ENCODE data around the gene GHRH.

The GHRH gene

DNA sequence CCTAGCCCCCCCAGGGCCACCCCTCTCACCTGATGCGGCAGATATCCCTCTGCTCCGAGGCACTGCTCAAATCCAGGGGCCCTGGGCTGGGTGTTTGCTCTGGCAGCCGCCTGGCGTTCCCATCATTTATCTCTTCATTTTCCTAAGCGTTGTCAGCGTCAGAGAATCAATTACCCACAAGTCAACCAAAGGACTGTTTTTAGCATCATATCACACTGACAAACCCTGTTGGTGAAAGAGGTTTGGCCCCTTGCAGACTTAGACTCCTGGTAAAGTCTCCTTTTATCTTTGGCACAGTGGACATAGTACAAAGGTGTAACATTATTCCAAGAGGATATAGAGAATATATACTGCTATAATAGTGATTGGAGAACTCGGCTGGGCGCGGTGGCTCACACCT, at the start of gene GHRH:
Gene GHRH, minus strand, starts transcription at position 101 of the 400 bp plus-strand sequence. CDS start 4,925 bp downstream, outside the sequence.
- no peak for DNase-seq (ENCODE audit: low spot score)

DNA sequence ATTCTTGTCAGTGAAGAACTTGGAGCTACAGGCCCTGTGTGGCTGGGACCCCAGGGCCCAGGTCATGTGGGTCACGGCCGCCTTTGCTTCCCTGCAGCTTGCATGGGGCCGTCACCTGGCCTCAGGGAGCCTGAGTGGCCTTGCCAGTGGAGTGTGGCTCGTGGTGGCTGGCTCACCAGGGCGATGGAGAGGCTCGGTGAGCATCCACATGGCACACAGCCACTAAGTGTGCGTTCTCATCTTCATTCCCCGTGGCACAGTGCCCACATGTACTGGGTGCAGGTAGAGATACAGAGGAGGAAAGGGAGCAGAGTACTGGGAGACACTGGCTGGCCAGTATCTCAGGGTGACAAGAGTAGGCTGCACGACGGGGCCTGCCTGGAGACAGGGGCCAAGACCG, 49.3 kb upstream of the GHRH start:
- DNase-seq (ENCODE audit: low spot score): no peak

DNA sequence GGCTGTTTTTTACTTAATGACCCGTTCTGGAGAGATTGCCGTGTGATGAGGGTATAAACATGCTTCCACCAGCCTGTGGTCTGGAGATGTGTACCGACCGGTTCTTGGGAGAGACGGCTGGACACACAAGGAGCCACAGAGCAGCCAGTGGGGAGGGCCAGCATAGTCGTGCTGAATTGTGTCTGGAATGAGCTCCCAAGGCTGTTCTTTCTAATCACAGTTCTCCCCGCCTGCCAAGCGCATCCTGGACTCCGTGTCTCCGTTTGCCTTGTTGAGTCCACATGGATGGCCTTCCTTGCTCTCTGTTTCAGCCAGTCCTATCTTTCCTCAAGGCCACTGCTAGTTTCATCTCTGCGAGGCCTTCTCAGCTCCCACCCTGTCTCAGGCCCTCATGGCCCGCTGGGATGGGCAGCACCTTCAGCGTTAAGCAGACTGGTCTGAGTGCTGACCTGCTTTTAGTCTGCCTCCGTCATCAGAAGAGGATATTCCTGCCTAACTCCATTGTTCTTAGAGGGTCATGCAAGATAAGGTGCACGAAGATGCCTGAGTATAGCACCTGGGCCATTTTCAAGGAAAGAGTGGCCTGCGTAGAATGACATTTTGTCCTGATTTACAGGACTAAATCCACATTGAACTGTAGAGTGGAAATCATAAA, 48.4 kb upstream of the GHRH start:
- DNase-seq (ENCODE audit: low spot score): no peak

GRCh38 chr20:37309290-37309689, 47.7 kb upstream of the GHRH start:
- no peak for DNase-seq (ENCODE audit: low spot score)

DNA sequence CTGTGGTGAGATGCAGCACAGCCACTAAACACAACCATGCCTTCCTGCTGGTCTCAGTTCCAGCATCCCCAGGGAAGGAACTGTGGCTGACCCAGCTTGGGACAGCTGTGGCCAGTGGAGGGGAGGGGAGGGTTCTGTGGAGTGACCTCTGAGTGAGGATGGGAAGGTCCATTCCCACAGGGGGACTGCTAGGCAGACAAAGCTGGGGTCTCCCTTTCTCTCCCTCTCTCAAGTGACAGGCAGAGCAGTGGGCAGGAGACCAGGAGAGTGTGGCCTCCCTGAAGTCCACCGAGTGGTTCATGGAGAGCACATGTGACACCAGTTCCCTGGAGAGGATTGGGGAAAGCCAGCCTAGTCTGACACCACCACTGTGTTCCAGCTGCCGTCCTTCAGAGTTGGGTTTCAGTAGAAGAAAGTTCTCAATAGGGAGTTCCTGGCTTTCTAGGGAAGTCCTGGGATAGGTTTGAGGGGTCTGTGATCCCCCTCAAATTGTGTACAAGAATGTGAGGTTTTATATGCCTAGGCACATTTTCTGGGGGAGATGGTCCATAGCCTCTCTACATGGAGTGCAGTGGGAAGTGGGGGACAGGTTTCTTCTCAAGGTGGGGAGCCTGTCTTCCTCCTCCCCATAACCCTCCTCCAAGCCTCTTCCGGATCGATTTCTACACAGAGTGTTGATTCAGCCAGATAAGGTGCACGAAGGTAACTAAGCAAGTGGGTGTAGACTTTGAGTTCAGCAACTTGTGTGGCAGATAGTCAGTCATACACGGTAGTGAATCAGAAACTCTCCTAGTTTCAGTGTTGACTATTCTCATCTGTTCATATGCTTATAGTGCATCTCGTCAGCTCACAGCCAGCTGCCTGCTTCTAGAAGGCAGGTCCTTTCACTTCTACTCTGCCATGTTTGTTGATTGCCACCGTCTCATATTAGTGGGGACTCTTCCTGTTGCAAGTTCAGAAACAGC, 46.8 kb upstream of the GHRH start:
- DNase-seq (ENCODE audit: low spot score): no peak

GRCh38 chr20:37305839-37306238, 44.2 kb upstream of the GHRH start:
- DNase-seq (ENCODE audit: low spot score): no peak

- no peak for DNase-seq (ENCODE audit: low spot score)
Observed at GRCh38 chr20:37305079-37305478, 43.5 kb upstream of the GHRH start.

GRCh38 chr20:37303637-37304036, 42.0 kb upstream of the GHRH start:
- DNase-seq (ENCODE audit: low spot score): no peak

- no peak for DNase-seq (ENCODE audit: low spot score)
Observed at GRCh38 chr20:37302981-37303380, 41.4 kb upstream of the GHRH start.

DNA sequence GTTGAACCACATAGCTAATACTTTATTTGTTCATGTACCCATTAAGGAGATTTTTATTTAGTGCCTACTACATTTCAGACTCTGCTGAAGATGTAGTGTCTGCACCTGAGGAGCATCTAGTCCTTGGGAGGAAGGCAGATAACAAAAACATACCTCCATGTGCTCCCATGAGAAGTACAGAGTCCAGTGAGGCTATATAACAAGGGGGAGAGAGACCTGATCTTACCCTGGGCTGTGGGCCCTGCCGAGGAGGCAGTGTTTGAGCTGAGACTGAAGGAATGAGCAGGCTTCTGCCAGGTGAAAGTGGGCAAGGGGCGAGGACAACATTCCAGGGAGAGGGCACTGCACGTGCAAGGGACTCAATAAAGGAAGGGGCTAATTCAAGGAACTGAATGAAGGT, 39.9 kb upstream of the GHRH start:
- DNase-seq (ENCODE audit: low spot score): no peak

GRCh38 chr20:37301120-37301519, 39.5 kb upstream of the GHRH start:
- no peak for DNase-seq (ENCODE audit: low spot score)

DNA sequence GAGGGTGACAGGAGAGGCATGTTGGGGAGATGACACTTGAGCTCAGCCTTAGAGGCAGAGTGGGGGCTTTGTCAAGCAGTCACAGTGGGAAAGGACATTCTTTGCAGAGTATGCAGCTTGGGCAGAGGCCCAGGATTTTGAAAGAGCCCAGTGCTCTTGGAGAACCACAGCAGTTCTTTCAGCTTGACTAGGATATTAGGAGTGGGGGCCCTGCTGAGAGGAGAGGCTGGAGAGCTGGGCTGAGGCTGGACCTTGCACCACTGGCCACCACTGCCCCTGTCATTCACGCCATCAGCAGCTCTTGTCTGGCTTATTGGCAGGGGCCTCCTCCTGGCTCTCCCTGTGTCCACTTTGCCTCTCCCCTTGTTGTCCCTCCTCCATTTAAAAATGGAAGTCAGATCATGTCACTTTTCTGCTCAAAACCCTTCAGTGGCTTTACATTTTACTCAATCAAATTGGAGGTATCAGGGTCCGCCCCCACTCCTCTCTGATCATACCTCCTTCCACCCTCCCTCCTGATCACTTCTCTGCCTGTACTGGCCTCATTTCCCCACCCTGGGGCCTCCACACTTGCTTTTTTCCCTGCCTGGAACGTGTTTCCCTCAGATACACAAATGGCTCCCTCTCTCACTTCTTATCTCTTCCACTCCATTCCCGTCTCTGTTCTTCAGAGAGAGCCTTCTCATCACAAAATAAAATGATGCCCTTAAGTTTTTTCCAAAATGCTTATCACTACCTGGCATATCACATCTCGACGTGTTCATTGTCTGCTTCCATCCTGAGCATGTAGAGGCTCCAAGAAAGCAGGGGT, 38.3 kb upstream of the GHRH start:
- no peak for DNase-seq (ENCODE audit: low spot score)

DNA sequence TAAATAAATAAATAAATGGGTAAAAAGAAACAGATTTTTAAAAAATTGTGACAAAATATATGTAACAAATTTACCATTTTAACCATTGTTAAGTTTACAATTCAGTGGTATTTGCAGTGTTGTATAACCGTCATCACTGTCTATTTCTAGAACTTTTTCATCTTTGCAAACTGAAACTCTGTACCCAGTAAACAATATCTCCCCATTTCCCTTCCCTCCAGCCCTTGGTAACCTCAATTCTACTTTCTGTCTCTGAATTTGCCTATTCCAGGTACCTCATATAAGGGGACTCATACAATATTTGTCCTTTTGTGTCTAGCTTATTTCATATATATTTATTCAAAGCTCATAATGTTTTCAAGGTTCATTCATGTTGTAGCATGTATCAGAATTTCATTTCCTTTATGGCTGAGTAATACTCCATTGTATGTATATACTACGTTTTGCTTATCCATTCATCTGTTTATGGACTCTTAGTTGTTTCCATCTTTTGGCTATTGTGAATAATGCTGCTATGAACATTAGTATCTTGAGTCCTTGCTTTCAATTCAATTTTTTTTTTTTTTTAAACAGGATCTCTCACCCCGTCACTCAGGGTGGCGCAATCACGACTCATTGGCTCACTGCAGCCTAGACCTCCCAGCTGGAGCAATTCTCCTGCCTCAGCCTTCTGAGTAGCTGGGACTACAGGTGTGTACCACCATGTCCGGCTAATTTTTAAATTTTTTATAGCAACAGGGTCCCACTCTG, 36.8 kb upstream of the GHRH start:
- DNase-seq (ENCODE audit: low spot score): no peak

- DNase-seq (ENCODE audit: low spot score): no peak
Observed at GRCh38 chr20:37297066-37297736, 35.6 kb upstream of the GHRH start.

DNA sequence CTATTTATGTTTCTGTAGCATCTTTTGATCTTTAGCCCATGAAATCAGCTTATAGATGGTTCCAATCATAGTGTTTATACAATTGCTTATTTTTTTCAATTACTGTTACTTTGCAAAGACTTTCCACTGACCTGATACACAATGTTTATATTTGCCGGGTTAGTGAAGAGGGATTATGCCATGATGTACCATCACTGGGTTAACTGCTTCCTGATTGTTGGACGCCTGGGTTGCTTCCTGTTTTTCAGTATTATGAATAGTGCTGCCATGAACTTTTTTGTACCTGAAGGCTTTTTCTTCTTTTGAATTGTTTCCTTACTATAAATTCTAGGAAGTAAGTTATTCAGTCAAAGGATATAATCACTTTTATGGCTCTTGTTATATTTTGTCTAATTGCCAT, 34.8 kb upstream of the GHRH start:
- no peak for DNase-seq (ENCODE audit: low spot score)

DNA sequence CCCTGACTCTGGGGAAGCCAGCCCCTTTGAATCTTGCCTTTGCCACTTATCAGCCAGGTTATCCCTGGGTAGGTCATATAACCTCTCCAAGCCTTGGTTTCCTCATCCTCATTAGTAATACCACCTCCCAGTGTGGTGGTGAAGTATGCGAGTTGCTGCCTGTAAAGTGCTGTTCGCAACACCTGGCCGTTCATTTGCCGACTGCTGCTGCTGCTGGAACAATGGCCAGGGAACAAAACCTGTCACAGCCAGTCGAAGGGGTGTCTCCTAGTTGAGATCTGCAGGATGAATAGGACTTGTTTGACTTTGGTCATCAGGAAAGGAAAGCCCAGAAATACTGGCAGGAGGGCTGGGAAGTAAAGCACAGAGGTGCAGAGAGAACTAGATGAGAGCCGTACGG, 34.0 kb upstream of the GHRH start:
- no peak for DNase-seq (ENCODE audit: low spot score)

GRCh38 chr20:37295001-37295400, 33.4 kb upstream of the GHRH start:
- DNase-seq (ENCODE audit: low spot score): peak; percentile 96

DNA sequence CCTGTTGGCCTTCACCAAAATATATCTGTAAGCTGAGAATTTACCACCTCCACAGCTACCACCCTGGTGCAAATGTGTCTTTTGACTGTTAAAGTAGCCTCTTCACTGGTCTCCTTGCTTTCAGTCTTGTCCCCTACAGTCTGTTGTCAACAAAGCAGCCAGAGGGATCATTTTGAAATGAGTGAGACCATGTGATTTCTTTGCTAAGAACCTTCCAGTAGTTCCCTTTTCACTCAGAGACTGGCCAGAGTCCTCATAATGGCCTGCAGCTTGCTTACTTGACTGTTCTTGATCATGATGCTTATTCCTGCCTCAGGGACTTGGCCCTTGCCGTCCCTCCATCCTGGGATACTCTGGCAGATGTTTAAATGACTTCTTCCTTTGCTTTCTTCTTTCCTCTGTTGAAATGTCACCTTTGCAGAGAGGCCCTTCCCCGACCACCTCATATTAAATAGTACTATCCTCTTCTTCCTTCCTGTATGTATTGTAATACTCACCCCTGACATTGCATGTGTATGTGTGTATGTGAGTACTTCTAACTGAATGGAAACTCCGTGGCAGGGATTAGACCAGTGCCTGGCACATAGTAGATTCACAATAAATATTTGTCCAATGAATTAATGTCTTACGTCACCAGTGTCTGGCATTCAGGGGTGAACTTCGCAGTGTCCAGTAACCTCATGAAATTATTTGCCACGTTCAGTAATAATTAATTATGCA, 32.8 kb upstream of the GHRH start:
- no peak for DNase-seq (ENCODE audit: low spot score)

- no peak for DNase-seq (ENCODE audit: low spot score)
Observed at GRCh38 chr20:37293301-37293943, 31.8 kb upstream of the GHRH start.

DNA sequence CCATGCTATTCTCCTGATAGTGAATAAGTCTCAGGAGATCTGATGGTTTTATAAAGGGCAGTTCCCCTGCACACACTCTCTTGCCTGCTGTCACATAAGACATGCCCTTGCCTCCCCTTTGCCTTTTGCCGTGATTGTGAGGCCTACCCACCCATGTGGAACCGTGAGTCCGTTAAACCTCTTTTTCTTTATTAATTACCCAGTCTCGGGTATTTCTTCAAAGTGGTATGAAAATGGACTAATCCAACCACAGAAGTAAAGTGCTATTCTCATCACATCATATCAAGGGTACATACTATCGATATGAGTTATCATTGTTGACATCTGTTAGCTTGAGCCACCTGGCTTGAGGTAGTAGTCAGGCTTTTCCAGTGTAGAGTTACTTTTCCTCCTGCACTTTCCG, 30.1 kb upstream of the GHRH start:
- DNase-seq (ENCODE audit: low spot score): no peak

All from kidney capillary endothelial cell (primary cell).